Osteoblast (primary cell): ENCODE data around the gene EXOG. TPM values are rescaled to one million over a fixed set of nuclear protein-coding genes. Genes with fewer than 3 reads are reported as not detected.

ENCODE experiments used
- DNase-seq: peaks from one replicate; pipeline ENCODE4 v3.0.0; 2011; ENCODE audit warnings: low spot score, mixed read lengths; ENCODE audit not compliant: insufficient read length; ENCODE audit errors: missing footprints
- H2AFZ ChIP-seq: 2 replicates; pipeline ENCODE4 v1.6.0; 2011; ENCODE audit warnings: mild to moderate bottlenecking, low read length
- H3K27ac ChIP-seq: 2 replicates; pipeline ENCODE4 v1.5.1; 2011; ENCODE audit warnings: mild to moderate bottlenecking, low read depth, low read length, moderate library complexity
- H3K27me3 ChIP-seq: 2 replicates; pipeline ENCODE4 v1.6.0; 2012; ENCODE audit warnings: mild to moderate bottlenecking, control low read depth, inconsistent platforms, low read length, moderate library complexity; ENCODE audit not compliant: insufficient read depth
- H3K36me3 ChIP-seq: 2 replicates; pipeline ENCODE4 v1.5.1; 2011; ENCODE audit warnings: mild to moderate bottlenecking, low read length, control low read depth, moderate library complexity; ENCODE audit not compliant: insufficient read depth
- H3K4me1 ChIP-seq: 2 replicates; pipeline ENCODE4 v1.5.1; 2011; ENCODE audit warnings: mild to moderate bottlenecking, low read length, control low read depth, moderate library complexity; ENCODE audit not compliant: insufficient read depth
- H3K4me2 ChIP-seq: 2 replicates; pipeline ENCODE4 v1.6.0; 2011; ENCODE audit warnings: mild to moderate bottlenecking, low read length; ENCODE audit not compliant: insufficient read depth
- H3K4me3 ChIP-seq: fragments of 200-600 bp; sonication (generic); 3 replicates; pipeline ENCODE4 v1.5.1; 2012; ENCODE audit warnings: mild to moderate bottlenecking, low read length, inconsistent platforms; ENCODE audit not compliant: insufficient read depth
- H3K79me2 ChIP-seq: 2 replicates; pipeline ENCODE4 v1.6.0; 2012; ENCODE audit warnings: mild to moderate bottlenecking, low read length, control low read depth, inconsistent platforms; ENCODE audit not compliant: insufficient read depth
- H3K9me3 ChIP-seq: 2 replicates; pipeline ENCODE4 v1.5.1; 2011; ENCODE audit warnings: low read depth, low read length, control low read depth
- H4K20me1 ChIP-seq: 2 replicates; pipeline ENCODE4 v1.6.0; 2012; ENCODE audit warnings: mild to moderate bottlenecking, low read length, control low read depth; ENCODE audit not compliant: insufficient read depth
- small RNA-seq: library from RNA; depleted of rRNA; stranded (forward); fragments of <200 nt; gene quantifications from one replicate; pipeline ENCODE3, GENCODE V24; 2012
- total RNA-seq: library from RNA; depleted of rRNA; stranded (reverse); fragments of >200 nt; gene quantifications from 2 replicates; pipeline ENCODE4 v1.2.3, GENCODE V29; 2012
- TF ChIP-seq, protein P1 (sequence below): IDR thresholded peaks from 2 replicates; pipeline ENCODE4 v1.5.1; 2011; ENCODE audit warnings: mild to moderate bottlenecking, low read depth, low read length, moderate library complexity; ENCODE audit errors: extremely low read depth

EXOG gene
- total RNA-seq, 1 donor, result 14.5 TPM

- H3K36me3 ChIP-seq, result no peaks in the 10 kb centered on the region
- no peak overlapping the region for H3K27ac ChIP-seq
- H3K4me1 ChIP-seq, result no peaks in the 10 kb centered on the region
- H4K20me1 ChIP-seq, result no peaks in the 10 kb centered on the region
- TF ChIP-seq, protein P1, sequence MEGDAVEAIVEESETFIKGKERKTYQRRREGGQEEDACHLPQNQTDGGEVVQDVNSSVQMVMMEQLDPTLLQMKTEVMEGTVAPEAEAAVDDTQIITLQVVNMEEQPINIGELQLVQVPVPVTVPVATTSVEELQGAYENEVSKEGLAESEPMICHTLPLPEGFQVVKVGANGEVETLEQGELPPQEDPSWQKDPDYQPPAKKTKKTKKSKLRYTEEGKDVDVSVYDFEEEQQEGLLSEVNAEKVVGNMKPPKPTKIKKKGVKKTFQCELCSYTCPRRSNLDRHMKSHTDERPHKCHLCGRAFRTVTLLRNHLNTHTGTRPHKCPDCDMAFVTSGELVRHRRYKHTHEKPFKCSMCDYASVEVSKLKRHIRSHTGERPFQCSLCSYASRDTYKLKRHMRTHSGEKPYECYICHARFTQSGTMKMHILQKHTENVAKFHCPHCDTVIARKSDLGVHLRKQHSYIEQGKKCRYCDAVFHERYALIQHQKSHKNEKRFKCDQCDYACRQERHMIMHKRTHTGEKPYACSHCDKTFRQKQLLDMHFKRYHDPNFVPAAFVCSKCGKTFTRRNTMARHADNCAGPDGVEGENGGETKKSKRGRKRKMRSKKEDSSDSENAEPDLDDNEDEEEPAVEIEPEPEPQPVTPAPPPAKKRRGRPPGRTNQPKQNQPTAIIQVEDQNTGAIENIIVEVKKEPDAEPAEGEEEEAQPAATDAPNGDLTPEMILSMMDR, result no peak
- no peak overlapping the region for H3K4me3 ChIP-seq
- H3K4me2 ChIP-seq, result no peak overlapping the region
- no peak overlapping the region for H2AFZ ChIP-seq
- no peaks in the 10 kb centered on the region for H3K27me3 ChIP-seq
- H3K9me3 ChIP-seq, result no peaks in the 10 kb centered on the region
- DNase-seq, result no peak
- no peaks in the 10 kb centered on the region for H3K79me2 ChIP-seq
These were observed 79.2 kb downstream of the EXOG start for GRCh38 chr3:38575279-38575843.

Small RNAs within 50 kb of the gene (small RNA-seq; reads per million reads assigned to genes)
- gene RF00019, result not detected

Other genes starting within 250 kb of the EXOG start
- 0.29 and 0.36 TPM in 2 replicates for gene SLC22A13, start 230.5 kb upstream of the EXOG start, total RNA-seq
- gene SLC22A14, start 214.0 kb upstream of the EXOG start, total RNA-seq, result 0.29 and 0.36 TPM in 2 replicates
- gene XYLB, start 149.6 kb upstream of the EXOG start, total RNA-seq, result 10.1 and 12.4 TPM in 2 replicates
- gene ACVR2B, start 42.5 kb upstream of the EXOG start, total RNA-seq, result 2.9 and 3.6 TPM in 2 replicates
- gene SCN5A, start 153.3 kb downstream of the EXOG start, total RNA-seq, result under 0.01 TPM in 1 of 2 replicates, not detected in the other